ENCODE measurements around the gene EMC10. TPM values are rescaled to one million over a fixed set of nuclear protein-coding genes. Genes with fewer than 3 reads are reported as not detected.

Gene EMC10
- total RNA-seq, 1 experiment from 2014 or later: 86.0 TPM

DNA sequence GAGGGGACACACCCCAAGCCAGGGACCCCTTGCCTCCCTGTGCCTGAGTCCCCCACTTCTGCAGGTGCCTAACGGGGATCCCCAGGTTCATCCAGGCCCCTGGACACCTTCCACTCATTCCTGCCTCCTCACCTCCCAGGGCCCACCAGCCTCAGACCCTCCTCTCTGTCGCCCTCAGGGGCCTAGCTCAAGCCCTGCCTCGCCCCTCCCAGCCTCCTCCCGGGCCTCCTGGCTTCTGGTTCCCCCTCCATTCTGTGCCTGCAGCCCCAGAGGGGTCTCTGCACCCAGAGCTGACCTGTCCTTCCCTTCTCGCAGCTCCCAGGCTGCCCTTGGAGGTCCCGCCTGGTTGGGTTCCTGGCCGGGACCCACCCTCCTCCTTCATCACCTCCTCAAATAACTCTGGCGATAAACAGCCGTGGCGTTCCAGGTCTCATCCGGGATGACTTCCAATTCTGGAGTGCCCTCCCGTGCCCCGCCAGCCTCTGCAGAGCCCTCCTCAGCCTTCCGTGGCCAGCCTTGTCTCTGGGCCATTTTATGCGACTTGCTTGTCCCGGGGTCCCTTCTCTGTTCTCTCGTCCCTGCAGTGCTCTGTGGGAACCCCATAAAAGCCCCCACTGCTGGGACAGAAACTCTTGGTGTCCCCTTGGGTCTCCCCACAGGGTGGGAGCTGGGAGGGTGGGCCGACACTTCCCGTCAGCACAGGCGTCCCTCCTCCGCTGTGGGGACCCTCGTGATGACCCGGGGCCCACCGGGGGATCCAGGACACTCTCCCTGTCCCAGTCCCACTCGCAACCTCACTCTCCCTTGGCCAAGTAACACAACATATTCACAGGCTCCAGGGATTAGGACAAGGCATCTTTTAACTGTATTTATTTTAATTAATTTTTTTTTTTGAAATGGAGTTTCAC lies 25.5 kb downstream of the EMC10 start:
- no peaks in the 10 kb centered on the region for H3K4me1 ChIP-seq (replicated peaks)
- DNase-seq (ENCODE audit: low read depth in 1 of 2, low spot score in 2 of 2): no peak
- H3K27me3 ChIP-seq (replicated peaks): no peaks in the 10 kb centered on the region; the same call in 1 of the 2 replicates
- H3K36me3 ChIP-seq: no peaks in the 10 kb centered on the region
- H3K9me3 ChIP-seq (replicated peaks): no peaks in the 10 kb centered on the region
- H3K27ac ChIP-seq: no peak overlapping the region
- H3K4me3 ChIP-seq: no peak overlapping the region

DNA sequence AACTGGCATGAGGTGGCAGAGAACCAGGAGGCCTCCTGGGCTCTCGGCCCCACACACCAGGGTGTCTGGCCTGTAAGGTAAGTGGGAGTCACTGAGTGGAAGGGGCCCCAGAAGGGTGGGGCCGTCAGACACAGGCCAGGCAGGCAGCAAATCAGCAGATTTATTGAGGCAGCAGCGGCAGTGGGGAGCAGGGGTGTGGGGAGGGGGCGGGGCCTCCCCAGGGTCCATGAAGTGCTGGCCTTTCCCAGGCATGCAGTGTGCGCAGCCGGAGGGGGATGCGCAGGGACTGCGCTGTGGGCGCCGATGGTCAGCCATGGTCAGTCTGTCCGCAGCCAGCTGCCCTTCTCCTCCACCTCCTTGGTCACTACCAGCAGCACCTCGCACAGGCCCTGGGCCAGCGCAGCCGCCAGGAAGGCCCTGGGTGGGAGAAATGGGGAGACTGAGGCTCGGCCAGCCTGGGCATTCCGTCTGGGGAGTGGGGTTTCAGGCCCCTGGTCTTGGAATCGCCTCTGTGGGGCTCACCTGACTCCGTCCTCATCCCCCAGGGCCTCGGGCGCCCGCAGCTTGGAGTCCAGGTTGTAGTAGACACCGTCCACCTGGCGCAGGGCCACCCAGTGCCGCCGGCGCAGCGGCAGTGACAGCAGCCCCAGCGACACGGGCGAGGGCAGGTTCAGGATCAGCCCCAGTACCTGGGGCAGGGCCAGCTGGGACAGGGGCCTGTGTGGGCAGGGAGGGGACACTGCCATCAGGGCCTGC lies 29.7 kb downstream of the EMC10 start:
- Histone ChIP-seq H3K4me1 (replicated peaks) (peaks cover 7% of the 10 kb centered on the region), H3K4me3 (no peak overlapping the region), H3K36me3 (0 out of 2 replicates have a peak, but pooled peaks cover 4% of the 10 kb centered on the region), H3K27me3 (replicated peaks) (no peaks in the 10 kb centered on the region), H3K9me3 (replicated peaks) (no peaks in the 10 kb centered on the region), H3K27ac (no peak overlapping the region)
- DNase-seq (ENCODE audit: low read depth in 1 of 2, low spot score in 2 of 2): no peak

DNA sequence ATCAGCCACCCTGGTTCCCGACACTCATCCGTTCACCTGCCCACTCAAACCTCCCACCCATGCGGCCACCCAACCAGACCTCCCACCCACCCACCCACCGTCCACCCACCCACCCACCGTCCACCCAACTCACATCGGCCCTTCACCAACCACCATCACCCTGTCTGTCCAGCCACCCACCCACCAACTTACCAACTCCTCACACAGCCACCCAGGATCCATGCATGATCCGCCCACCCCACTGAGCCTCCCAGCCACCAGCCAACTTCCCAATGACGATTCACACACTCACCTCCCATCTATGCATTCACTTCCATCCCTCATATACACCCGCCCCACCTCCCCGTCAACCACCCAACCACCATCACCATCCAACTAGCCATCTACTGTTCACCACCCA lies 30.4 kb downstream of the EMC10 start:
- H3K27me3 ChIP-seq (replicated peaks): no peaks in the 10 kb centered on the region
- H3K36me3 ChIP-seq: 0 out of 2 replicates have a peak, but pooled peaks cover 4% of the 10 kb centered on the region
- H3K4me1 ChIP-seq (replicated peaks): peaks cover 7% of the 10 kb centered on the region
- no peaks in the 10 kb centered on the region for H3K9me3 ChIP-seq (replicated peaks)
- no peak overlapping the region for H3K27ac ChIP-seq
- no peak for DNase-seq (ENCODE audit: low read depth in 1 of 2, low spot score in 2 of 2)
- no peak overlapping the region for H3K4me3 ChIP-seq

DNA sequence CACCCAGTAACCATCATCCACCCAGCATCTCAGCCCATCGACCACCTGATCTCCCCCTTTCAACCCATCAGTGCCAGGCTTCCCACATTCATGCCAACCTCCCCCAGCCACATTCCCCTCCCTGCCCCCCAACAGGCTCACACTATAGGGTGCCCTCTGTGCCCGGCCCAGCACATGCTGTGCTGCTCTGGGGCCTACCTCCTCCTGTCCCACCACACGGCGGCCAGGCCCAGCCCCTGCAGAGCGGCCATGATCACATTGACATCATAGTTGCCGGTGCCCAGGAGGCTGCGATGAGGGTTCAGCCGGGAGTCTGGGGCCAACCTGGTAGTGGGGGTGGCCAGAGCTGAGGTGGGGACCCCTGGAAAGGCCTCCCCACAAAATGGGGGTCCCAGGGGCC lies 31.1 kb downstream of the EMC10 start:
- no peak overlapping the region for H3K27ac ChIP-seq
- H3K27me3 ChIP-seq (replicated peaks): no peaks in the 10 kb centered on the region
- H3K4me1 ChIP-seq (replicated peaks): peaks cover 7% of the 10 kb centered on the region
- no peak for DNase-seq (ENCODE audit: low read depth in 1 of 2, low spot score in 2 of 2)
- H3K9me3 ChIP-seq (replicated peaks): no peaks in the 10 kb centered on the region
- 0 out of 2 replicates have a peak, but pooled peaks cover 4% of the 10 kb centered on the region for H3K36me3 ChIP-seq
- no peak overlapping the region for H3K4me3 ChIP-seq

DNA sequence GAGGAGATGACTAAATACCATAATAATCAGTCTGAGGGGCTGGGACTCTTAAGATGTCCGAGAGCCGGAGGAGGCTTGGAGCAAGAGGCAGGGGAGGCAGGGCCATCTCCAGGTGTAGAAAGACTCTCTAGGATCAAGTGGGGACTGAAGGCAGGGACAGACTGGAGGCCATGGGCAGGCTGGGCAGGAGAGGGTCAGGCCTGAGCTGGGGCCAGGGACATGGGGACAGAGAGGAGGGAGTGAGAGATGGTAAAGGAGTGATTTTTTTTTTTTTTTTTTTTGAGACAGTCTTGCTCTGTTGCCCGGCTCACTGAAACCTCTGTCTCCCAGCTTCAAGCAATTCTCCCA lies 32.5 kb downstream of the EMC10 start:
- Histone ChIP-seq H3K4me1 (replicated peaks) (peaks cover 7% of the 10 kb centered on the region), H3K4me3 (no peak overlapping the region), H3K9me3 (replicated peaks) (no peaks in the 10 kb centered on the region), H3K27ac (no peak overlapping the region), H3K36me3 (0 out of 2 replicates have a peak, but pooled peaks cover 4% of the 10 kb centered on the region), H3K27me3 (replicated peaks) (no peaks in the 10 kb centered on the region)
- DNase-seq (ENCODE audit: low read depth in 1 of 2, low spot score in 2 of 2): no peak

DNA sequence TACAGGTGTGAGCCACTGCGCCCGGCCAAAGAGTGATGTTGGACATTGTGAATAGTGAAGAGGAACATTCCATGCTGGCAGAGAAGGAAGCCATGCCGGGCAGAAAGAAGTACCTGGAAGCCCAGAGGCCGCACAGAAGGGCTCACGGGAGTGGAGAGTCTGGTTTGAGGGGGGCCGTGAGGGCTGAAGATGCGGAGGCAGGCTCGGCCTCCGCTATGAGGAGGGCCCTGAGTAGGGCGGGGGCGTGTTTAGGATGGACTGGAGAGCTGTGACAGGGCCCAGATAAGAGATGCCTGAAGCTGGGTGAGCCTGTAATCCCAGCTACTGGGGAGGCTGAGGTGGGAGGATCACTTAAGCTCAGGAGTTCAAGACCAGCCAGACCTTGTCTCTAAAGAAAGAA lies 33.1 kb downstream of the EMC10 start:
- Histone ChIP-seq H3K9me3 (replicated peaks) (no peaks in the 10 kb centered on the region), H3K27ac (no peak overlapping the region), H3K4me3 (no peak overlapping the region), H3K36me3 (0 out of 2 replicates have a peak, but pooled peaks cover 4% of the 10 kb centered on the region), H3K27me3 (replicated peaks) (0 out of 2 replicates have a peak, but pooled peaks cover under 1% of the 10 kb centered on the region), H3K4me1 (replicated peaks) (peaks cover 7% of the 10 kb centered on the region)
- DNase-seq (ENCODE audit: low read depth in 1 of 2, low spot score in 2 of 2): no peak

DNA sequence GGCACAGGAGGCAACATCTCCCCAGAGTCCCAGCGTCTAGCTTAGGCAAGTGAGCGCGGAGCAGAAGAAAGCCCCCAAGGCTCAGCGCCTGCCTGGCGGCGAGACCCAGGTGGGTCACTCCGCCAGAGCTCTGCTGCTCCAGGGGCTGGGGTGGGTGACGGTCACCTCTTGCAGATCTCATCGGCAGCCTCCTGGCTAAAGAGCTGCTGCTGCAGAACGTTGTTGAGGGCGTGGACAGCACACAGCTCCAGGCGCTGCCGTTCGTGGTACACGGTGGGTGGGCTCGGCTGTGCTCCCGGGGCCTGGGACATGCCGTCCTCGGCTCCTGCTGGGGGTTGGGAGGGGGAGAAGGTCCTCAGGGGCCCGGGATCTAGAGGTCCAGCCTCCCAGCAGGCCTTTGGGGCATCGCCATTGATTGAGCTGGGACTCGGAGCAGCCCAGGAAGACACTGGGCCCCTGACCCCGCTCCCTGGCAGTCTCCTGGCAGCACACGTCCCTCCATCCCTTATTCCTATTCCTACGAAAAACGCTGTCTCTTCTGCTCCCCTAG lies 33.9 kb downstream of the EMC10 start:
- Histone ChIP-seq H3K9me3 (replicated peaks) (no peaks in the 10 kb centered on the region), H3K27ac (no peak overlapping the region), H3K27me3 (replicated peaks) (0 out of 2 replicates have a peak, but pooled peaks cover 2% of the 10 kb centered on the region), H3K4me1 (replicated peaks) (peaks cover 7% of the 10 kb centered on the region), H3K36me3 (0 out of 2 replicates have a peak, but pooled peaks cover 4% of the 10 kb centered on the region), H3K4me3 (peak overlapping the region; percentile 57)
- DNase-seq (ENCODE audit: low read depth in 1 of 2, low spot score in 2 of 2): no peak

DNA sequence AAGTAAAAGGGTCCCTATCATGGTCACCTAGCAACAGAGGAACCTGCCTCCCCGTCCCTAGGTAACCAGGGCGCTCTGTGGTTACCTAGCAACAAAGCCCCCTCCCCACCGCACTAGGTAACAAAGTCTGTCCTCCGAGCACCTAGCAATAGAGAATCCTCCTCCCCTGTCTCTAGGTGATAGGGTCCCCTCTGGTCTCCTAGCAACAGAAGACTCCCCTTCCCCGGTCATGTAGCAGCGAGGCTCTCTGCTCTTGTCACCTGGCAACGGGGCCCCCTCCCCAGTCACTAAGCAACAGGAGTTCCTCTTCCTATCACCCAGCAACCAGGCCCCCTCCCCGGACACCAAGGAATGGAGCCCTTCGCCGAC lies 34.4 kb downstream of the EMC10 start:
- Histone ChIP-seq H3K27ac (peak overlapping the region; percentile 36), H3K36me3 (0 out of 2 replicates have a peak, but pooled peaks cover 4% of the 10 kb centered on the region), H3K4me1 (replicated peaks) (peaks cover 7% of the 10 kb centered on the region), H3K9me3 (replicated peaks) (no peaks in the 10 kb centered on the region), H3K27me3 (replicated peaks) (0 out of 2 replicates have a peak, but pooled peaks cover 2% of the 10 kb centered on the region), H3K4me3 (peak overlapping the region; percentile 57)
- no peak for DNase-seq (ENCODE audit: low read depth in 1 of 2, low spot score in 2 of 2)

DNA sequence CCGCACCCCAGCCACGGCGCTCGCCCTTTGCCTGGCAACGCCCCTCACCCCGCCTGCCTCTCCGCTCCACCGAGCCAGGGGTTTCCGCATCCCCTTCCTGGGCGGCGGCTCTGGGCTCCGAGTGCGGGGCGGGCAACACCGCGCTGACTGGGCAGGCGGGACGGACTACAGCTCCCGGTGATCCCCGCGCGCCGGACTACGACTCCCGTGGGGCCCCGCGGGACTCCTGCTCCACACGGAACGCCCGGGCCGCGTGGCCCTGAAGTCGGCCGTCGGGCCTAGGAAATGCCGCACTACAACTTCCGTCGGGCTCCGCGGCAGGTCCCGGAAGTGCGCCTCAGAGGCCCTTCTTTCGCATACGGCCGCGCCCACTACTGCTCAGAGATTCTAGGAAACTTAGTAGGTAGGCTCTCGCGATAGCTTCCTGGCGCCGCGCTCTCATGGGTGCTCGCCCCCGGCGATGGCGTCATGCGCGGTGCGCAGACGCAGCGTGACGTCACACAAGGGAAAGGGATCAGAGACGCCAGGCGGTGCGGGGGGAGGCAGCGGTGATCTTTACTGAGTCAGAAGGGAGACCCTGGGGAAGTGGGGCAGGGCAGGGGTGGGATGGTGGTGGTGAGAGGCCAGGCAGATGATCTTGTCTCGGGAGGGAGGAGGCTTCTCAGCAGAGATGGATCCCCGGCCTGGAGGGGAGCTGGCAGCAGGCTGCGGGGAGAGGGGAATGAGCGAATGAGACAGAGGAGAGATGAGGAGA lies 34.9 kb downstream of the EMC10 start, which contains the start of gene JOSD2:
Gene JOSD2, minus strand, starts transcription at position 123 of the 754 bp plus-strand sequence. CDS start 760 bp downstream, outside the sequence.
- Histone ChIP-seq H3K9me3 (replicated peaks) (no peaks in the 10 kb centered on the region), H3K27me3 (replicated peaks) (0 out of 2 replicates have a peak, but pooled peaks cover 2% of the 10 kb centered on the region), H3K4me1 (replicated peaks) (peaks cover 7% of the 10 kb centered on the region), H3K4me3 (peak within 1 kb of the TSS; percentile 57), H3K36me3 (0 out of 2 replicates have a peak, but pooled peaks cover 4% of the 10 kb centered on the region), H3K27ac (peak within 1 kb of the TSS; percentile 36)
- peak; percentile 95 to 98 for DNase-seq (ENCODE audit: low read depth in 1 of 2, low spot score in 2 of 2)

DNA sequence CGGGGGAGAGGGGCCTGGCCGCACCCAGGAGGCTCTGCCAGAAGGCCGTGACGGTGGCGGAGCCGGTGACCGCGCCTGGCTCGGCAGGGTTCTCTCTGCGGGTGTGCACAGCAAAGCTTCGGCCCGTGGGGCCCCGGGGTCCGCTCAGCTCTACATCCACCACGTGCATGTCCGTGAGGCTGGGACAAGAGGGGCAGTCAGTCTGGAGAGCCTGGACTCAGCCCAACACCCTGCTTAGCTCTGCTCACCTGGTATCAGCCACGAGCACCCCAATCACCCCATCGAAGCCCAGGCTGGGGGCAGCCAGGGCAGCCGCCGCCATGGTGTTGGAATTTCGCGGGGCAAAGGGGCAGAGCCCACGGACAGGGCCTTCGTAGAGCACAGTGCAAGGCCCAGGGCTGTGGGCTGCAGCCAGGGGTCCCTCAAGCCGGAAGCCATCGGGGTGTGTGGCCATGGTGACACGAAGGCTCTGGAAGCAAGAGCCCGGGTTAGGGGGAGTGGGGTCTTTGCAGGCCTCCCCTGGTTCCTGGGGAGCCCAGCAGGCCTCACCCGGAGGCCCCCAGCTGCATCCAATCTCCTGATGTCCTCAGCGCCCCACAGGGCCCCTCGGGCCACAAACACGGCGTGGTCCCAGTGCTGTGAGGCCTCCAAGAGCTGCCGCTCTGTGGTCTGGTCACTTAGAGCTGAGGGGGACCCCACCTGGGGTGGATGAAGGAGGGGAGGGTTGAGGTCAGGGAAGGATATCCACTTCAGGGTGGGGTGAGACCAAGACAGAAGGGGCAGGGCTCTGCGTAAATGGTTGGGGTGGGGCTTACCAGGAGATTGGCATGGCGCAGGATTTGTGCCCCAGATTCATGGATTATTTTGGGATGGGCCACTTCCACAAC lies 36.0 kb downstream of the EMC10 start:
- Histone ChIP-seq H3K9me3 (replicated peaks) (no peaks in the 10 kb centered on the region), H3K4me1 (replicated peaks) (peaks cover 7% of the 10 kb centered on the region), H3K36me3 (0 out of 2 replicates have a peak, but pooled peaks cover 4% of the 10 kb centered on the region), H3K27ac (no peak overlapping the region), H3K27me3 (replicated peaks) (0 out of 2 replicates have a peak, but pooled peaks cover 2% of the 10 kb centered on the region), H3K4me3 (no peak overlapping the region)
- no peak for DNase-seq (ENCODE audit: low read depth in 1 of 2, low spot score in 2 of 2)

DNA sequence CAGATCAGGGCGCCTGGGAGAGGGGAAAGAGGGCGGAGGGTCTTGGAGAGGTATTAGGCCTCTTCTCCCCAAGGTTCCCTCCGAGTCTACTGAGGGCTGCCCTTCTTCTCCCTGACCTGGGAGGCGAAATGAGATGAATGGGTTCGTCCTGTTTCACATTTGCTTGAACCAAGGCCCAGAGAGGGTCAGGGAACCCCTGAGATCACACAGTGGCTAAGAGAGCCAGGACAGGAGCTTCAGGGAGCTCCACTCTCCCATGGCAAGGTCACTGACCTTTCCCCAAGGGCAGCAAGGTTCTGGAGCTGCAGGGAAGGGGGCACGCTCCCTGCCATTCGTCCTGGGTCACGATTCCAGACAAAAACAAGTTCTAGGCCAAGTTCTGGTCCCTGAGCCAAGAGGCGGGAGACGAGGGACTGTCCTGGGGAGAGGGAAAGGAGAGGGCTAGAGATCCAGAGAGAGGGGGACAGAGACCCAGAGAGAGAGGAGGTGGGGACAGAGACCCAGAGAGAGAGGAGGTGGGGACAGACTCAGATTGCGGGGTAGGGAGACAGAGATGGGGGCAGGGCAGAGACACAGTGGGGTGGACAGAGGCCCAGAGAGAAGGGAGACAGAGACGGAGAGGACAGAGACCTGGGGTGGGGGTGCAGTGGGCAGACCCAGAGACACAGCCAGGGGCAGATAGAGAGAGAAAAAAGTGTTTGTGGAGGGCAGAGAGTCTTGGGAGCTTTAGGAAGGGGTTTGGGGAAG lies 36.9 kb downstream of the EMC10 start:
- Histone ChIP-seq H3K27me3 (replicated peaks) (0 out of 2 replicates have a peak, but pooled peaks cover 2% of the 10 kb centered on the region), H3K9me3 (replicated peaks) (no peaks in the 10 kb centered on the region), H3K27ac (no peak overlapping the region), H3K36me3 (0 out of 2 replicates have a peak, but pooled peaks cover 4% of the 10 kb centered on the region), H3K4me3 (no peak overlapping the region), H3K4me1 (replicated peaks) (peaks cover 7% of the 10 kb centered on the region)
- no peak for DNase-seq (ENCODE audit: low read depth in 1 of 2, low spot score in 2 of 2)
